Left renal cortex interstitium (tissue), 4 donors: ENCODE results near the gene MCUB. TPM values are rescaled to one million over a fixed set of nuclear protein-coding genes. Genes with fewer than 3 reads are reported as not detected.
"Not testable (repeated sequence)": the region's sequence is repeated elsewhere in the genome, so short reads cannot be mapped to it uniquely, and the experiment has no call there.

Experiments
- DNase-seq, 4 donors: peaks; one replicate each; pipeline ENCODE4 v3.0.0-alpha.2; 2013; ENCODE audit warnings: low read depth in 4 of 4, low spot score in 2 of 4, missing footprints in 1 of 4
- polyA plus RNA-seq, 4 donors: library from polyadenylated mRNA; unstranded; fragments of 120-200 nt; gene quantifications; one replicate each; pipeline ENCODE4 v1.2.1, GENCODE V29; 2013; ENCODE audit not compliant: insufficient read length in 4 of 4

The MCUB gene, protein sequence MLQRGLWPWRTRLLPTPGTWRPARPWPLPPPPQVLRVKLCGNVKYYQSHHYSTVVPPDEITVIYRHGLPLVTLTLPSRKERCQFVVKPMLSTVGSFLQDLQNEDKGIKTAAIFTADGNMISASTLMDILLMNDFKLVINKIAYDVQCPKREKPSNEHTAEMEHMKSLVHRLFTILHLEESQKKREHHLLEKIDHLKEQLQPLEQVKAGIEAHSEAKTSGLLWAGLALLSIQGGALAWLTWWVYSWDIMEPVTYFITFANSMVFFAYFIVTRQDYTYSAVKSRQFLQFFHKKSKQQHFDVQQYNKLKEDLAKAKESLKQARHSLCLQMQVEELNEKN
- polyA plus RNA-seq, result 10 to 100 TPM in 1 of 4 donors, 1 to 10 TPM in 3; 8.9 to 10.3 (median 9.6) TPM

GRCh38 chr4:109559983-109560686 lies at the start of gene MCUB:
Gene MCUB (plus strand): TSS chr4:109560246. CDS start chr4:109560338, 92 bp downstream.
- peak; percentile 42 to 60 (median 53) for DNase-seq

DNA sequence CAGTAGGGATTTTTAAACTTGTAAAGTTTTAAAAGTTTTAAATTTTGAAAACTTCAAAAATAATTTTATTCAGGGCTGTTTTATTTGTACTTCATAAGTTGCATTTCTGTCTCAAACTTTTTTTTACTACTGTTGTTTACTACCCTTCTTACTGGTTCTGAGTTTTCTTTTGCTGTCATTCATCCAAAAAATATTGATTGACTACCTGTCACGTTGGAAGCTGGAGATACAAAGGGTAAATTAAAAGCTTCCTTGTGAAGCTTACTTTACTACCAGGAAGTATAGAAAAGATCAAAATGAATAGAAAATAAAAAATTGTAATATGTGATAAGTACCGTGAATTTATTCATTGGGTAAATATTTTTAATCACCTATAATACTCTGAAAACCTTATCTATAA lies 49.4 kb upstream of the MCUB start:
- DNase-seq, result no peak

GRCh38 chr4:109511414-109511813 lies 48.6 kb upstream of the MCUB start:
- DNase-seq, result no peak

- not testable (repeated sequence) for DNase-seq
Observed at GRCh38 chr4:109513368-109513767, 46.7 kb upstream of the MCUB start.

DNA sequence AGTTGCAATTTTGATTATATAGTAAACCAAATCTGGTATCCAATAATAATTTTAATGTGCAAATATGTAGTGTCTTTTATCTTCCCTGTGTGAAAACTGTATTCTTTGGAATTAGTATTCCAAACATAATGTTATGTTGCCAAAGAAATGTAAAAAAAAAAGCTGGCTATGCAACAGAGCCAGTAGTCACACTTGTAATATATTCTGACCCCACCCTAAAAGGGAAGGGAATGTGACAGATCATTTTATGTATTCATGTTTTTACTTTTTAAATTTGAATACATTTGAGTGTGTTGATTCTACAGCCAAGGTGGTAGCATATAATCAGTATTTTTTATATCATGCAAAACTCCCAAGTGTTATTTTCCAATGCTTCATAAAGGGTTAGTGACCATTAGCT lies 27.9 kb upstream of the MCUB start:
- DNase-seq, result no peak

DNA sequence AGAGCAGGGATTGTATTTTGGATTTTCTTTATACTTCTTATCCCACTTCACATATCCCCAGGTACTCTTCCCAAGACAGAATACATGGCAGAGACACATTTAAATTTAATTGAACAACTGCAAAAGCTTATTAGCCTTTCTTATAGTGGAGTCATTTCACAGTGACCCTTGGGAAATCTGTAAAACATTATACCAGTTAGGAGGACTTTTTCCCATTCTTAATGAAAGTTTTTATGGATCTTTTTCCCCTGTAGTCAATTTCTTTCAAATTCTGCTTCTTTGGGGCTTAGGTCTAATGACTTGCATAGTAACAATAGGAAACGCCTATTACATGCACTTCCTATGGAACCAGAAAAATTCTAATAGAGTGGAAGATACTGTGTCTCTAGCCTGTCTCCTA lies 14.6 kb upstream of the MCUB start:
- DNase-seq, result no peak

DNA sequence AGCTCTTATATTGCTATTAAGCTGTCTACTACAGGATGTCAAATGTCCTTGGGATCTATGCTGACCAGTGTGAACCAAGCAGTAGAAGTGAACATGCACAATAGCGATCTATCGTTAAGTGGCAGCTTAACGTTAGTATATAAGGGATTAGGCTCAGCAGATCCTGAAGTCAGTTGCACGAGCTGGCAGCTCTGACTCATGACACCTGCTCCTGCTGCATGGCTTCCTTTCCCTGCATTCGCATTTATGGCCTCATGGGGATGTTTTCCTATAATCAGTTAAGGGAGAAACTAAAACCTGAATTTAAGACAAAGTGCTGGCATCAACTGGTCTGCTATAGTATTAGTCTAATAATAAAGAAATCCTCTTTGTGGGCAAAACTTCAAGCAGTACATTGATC lies 12.7 kb upstream of the MCUB start:
- no peak for DNase-seq

- DNase-seq, result no peak
Observed at GRCh38 chr4:109548655-109549054, 11.4 kb upstream of the MCUB start.

DNA sequence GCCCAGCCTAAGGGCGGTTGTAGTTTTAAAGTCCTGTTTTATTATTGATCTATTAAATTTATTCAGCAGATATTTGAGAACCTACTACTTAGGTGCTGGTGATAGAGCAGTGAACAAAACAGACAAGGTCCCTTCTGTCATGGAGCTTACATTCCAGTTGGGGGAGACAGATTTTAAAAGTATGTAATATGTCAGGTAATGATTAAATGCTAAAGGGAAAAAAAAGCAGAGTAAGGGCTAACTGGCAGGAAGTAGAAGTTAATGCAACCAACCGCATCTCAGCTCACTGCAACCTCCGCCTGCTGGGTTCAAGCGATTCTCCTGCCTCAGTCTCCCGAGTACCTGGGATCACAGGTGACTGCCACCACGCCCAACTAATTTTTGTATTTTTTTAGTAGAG lies 7.8 kb upstream of the MCUB start:
- DNase-seq, result no peak

- DNase-seq, result no peak
Observed at GRCh38 chr4:109553130-109553529, 6.9 kb upstream of the MCUB start.

DNA sequence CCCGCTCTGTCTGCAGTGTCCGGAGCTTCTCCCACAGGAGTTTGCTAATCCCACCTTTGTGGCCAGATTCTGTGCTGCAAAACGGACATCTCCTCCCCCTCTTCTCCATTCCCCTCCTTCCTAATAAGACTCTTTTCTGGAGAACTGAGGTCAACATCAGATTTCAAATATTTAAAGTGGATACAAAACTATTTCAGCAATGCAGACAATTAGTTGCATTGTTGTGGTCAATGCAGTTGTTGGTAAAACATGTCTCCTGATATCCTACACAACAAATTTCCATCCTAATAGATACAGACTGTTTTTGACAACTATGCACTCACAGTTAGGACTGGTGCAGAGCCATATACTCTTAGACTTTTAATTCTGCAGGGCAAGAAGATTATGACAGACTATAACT lies 5.1 kb upstream of the MCUB start:
- DNase-seq, result no peak

- DNase-seq, result no peak
Observed at GRCh38 chr4:109557433-109557832, 2.6 kb upstream of the MCUB start.

GRCh38 chr4:109558095-109558494 lies 2.0 kb upstream of the MCUB start:
- DNase-seq, result not testable (repeated sequence)

GRCh38 chr4:109559625-109559982 lies 442 bp upstream of the MCUB start:
- DNase-seq, result peak in 1 of 4 donors; percentile 44

DNA sequence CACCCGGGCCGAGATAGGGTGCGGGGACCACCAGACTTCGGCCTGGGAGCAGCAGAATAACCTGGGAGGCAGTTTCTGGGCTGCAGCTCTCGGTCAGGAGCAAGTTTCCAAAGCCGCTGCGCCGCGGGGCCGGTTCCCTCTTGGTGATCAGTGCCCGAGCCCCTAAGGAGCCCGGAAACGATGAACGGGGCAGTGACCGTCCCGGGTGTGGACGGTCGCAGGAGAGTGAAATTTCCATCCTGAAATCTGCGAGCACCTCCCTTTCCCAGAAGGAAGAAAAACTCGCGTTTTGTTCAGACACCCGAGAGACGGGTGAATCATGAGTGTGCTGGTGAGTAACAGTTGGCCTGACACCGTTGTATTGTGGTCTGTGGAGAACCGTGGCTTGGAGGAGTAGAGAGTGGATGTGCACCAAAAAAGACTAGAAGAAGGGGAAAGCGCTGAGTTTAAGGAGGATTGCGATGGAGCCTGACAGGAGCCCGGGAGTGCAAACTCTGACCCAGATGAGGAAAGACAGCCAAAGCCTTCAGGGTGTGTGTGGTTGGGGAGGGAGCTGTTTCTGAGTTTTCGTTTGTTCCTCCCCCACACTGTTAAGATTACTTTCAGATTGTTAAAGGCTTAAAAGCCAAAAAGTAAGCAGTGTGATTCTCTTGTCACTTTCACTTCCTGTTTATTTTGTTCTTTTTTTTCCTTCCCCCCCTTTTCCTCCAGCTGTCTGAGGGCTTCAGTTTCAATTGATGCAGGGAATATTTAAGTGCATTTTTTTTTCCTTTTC lies 828 bp downstream of the MCUB start:
- peak in 3 of 4 donors; percentile 20 to 37 (median 36) for DNase-seq

- DNase-seq, result no peak
Observed at GRCh38 chr4:109562457-109563239, 2.6 kb downstream of the MCUB start.

GRCh38 chr4:109571494-109571893 lies 11.4 kb downstream of the MCUB start:
- no peak for DNase-seq

GRCh38 chr4:109572154-109572553 lies 12.1 kb downstream of the MCUB start:
- DNase-seq, result no peak

DNA sequence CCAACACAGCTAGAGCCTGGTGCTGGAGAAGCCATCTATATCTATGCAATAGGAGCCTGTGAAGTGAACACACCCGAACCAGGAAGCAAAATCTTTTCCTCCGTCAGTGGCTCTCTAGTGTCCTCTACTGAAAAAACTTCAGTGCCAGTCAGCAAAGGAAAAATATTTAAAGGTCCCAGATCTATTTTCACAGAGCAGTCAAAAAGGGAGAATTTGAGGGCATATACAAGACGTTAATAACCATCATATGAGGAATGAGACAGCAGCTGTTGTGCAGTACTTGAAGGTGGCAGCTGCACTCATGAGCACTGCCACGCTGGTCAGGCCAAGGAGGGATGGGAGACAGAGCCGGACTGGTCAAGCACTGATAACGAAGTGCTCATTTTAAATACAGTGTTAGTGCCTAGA lies 14.4 kb downstream of the MCUB start:
- DNase-seq, result no peak

DNA sequence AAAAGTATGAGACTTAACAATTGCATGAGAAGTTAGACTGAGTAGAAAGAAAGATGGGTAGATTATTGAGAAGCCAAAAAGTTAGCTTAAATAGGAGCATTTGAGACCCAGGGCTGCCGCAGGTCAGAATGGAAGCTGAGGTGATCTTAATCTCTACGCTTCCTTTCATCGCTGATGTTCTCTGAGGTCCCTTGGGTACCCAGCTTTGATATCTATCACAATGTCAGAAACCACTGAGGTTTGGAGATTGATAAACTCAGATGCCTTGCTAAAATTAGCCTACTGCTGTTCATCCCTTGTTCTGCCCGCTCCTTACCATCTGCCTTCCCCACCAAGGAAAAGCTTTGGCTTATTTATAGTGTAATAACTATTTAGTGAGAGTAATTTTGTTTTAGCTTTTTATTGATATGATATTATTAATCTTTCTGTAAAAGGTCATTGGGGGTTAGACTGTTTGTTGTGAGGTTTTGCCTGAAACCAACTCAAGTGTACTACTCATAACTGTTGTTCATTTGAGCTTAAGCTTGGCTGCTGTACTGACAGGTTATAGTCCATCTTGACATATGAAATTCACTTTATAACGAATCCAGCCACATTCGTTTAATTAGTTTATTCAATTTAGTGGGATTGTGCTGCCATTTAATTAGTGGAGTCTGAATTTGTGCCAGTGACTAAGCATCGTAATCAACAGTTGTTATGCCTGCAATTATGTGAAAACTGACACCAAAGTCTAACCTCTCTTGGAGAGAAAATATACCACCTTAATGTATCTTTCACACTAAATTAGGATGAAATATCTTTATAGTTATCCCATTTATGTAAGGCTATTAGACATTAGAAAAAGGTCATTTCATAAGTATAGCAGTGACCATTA lies 15.1 kb downstream of the MCUB start:
- DNase-seq, result no peak
